H1 (cell line): ENCODE data around the gene PARD3.

ENCODE experiments used
- BACH1 ChIP-seq: IDR thresholded peaks from 2 replicates; pipeline ENCODE4 v1.6.1; 2012; ENCODE audit warnings: low read length, improper control_type of control experiment
- BCL11A ChIP-seq, 2 experiments: IDR thresholded peaks; one replicate each; pipeline ENCODE4 v1.6.1; 2011; ENCODE audit warnings: low read depth in 2 of 2, low read length in 2 of 2, mild to moderate bottlenecking in 2 of 2
- CTCF ChIP-seq, 3 experiments: IDR thresholded peaks; 1 replicate in 2 of 3; 2 replicates in 1 of 3; pipeline versions ENCODE4 v1.5.1 to v1.6.1; 2011; ENCODE audit warnings: low read length in 3 of 3, mild to moderate bottlenecking in 3 of 3, inconsistent platforms in 2 of 3, low read depth in 1 of 3, moderate library complexity in 1 of 3; ENCODE audit not compliant: insufficient read depth in 1 of 3; ENCODE audit errors: control extremely low read depth in 1 of 3
- EZH2 ChIP-seq: fragments of 200-600 bp; sonication (generic); IDR thresholded peaks from 2 replicates; pipeline ENCODE4 v1.7.1; 2012; ENCODE audit warnings: low read depth, mild to moderate bottlenecking, moderate library complexity, low read length, inconsistent platforms; ENCODE audit not compliant: severe bottlenecking
- POLR2A ChIP-seq, 2 experiments: IDR thresholded peaks; 1 replicate in 1 of 2; 2 replicates in 1 of 2; pipeline ENCODE4 v1.6.1; 2011; ENCODE audit warnings: low read depth in 2 of 2, low read length in 2 of 2, mild to moderate bottlenecking in 2 of 2; ENCODE audit errors: control extremely low read depth in 1 of 2
- POLR2AphosphoS5 ChIP-seq: IDR thresholded peaks from 2 replicates; pipeline ENCODE4 v1.6.1; 2011; ENCODE audit warnings: low read depth, low read length
- SUZ12 ChIP-seq: fragments of 200-600 bp; sonication (generic); IDR thresholded peaks from 2 replicates; pipeline ENCODE4 v1.6.1; 2012; ENCODE audit warnings: mild to moderate bottlenecking, inconsistent platforms, low read length, moderate library complexity, mixed read lengths

DNA sequence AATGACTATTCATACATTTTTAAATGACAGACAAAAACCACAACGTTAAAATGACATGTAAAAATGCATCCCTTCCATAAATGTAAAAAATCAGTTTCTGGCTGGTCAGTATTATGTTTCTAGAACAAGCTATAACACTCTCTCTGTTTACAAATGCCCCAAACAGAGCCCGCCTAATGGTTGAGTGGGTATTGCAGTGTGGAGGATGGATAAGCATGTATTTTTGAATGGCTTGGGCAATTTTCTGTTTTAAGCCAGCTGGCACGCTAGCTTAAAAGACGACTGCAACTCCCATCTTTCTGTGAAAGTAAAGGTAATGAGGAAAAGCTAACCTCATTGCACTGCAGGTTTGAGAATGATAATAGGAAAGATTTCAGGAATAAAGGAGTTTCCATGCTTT, 430.7 kb downstream of the PARD3 start:
- TF ChIP-seq BACH1 (no peak), POLR2A (IDR thresholded peaks at IDR 0.05; ENCODE audit: control extremely low read depth in 1 of 2, low read depth in 2 of 2, low read length in 2 of 2) (no peak), POLR2AphosphoS5 (no peak), SUZ12 (no peak), BCL11A (IDR thresholded peaks at IDR 0.05; ENCODE audit: low read depth in 2 of 2, low read length in 2 of 2) (no peak), CTCF (IDR thresholded peaks at IDR 0.05; ENCODE audit: control extremely low read depth in 1 of 3, insufficient read depth in 1 of 3, low read depth in 1 of 3, low read length in 3 of 3) (no peak), EZH2 (no peak)
